ENCODE results near the gene EFL1.
A peak's percentile ranks its signal among the peaks of the same experiment; 100 is the strongest.

The EFL1 gene

GRCh38 chr15:82146576-82146975, 116.0 kb downstream of the EFL1 start:
- no peak for DNase-seq

- no peak for DNase-seq
Measured at GRCh38 chr15:82143390-82144385, 118.8 kb downstream of the EFL1 start.

- no peak for DNase-seq
Measured at GRCh38 chr15:82140886-82141285, 121.6 kb downstream of the EFL1 start.

GRCh38 chr15:82139823-82140268, 122.7 kb downstream of the EFL1 start:
- DNase-seq, result peak; percentile 34 to 38

GRCh38 chr15:82138306-82138705, 124.2 kb downstream of the EFL1 start:
- DNase-seq, result no peak

- no peak for DNase-seq
Measured at GRCh38 chr15:82137261-82137660, 125.3 kb downstream of the EFL1 start.

- DNase-seq, result no peak
Measured at GRCh38 chr15:82136120-82136519, 126.4 kb downstream of the EFL1 start.

- DNase-seq, result no peak
Measured at GRCh38 chr15:82135638-82136037, 126.9 kb downstream of the EFL1 start.

GRCh38 chr15:82134461-82134860, 128.1 kb downstream of the EFL1 start:
- DNase-seq, result no peak

GRCh38 chr15:82133251-82133650, 129.3 kb downstream of the EFL1 start:
- no peak for DNase-seq

GRCh38 chr15:82132742-82133141, 129.8 kb downstream of the EFL1 start:
- DNase-seq, result no peak

- DNase-seq, result no peak
Measured at GRCh38 chr15:82132096-82132495, 130.4 kb downstream of the EFL1 start.

GRCh38 chr15:82130248-82130647, 132.3 kb downstream of the EFL1 start:
- peak in 1 of 2 donors; percentile 3 for DNase-seq

- DNase-seq, result no peak
Measured at GRCh38 chr15:82129761-82130160, 132.8 kb downstream of the EFL1 start.

- no peak for DNase-seq
Measured at GRCh38 chr15:82129149-82129692, 133.3 kb downstream of the EFL1 start.

- no peak for DNase-seq
Measured at GRCh38 chr15:82128401-82129148, 134.0 kb downstream of the EFL1 start.

- no peak for DNase-seq
Measured at GRCh38 chr15:82127581-82127980, 135.0 kb downstream of the EFL1 start.

GRCh38 chr15:82126346-82126745, 136.2 kb downstream of the EFL1 start:
- no peak for DNase-seq

GRCh38 chr15:82124331-82125263, 137.9 kb downstream of the EFL1 start:
- no peak for DNase-seq

- no peak for DNase-seq
Measured at GRCh38 chr15:82122746-82123400, 139.7 kb downstream of the EFL1 start.

GRCh38 chr15:82118040-82118439, 144.5 kb downstream of the EFL1 start:
- no peak for DNase-seq

- no peak for DNase-seq
Measured at GRCh38 chr15:82117296-82117695, 145.2 kb downstream of the EFL1 start.

All from inflammatory macrophage (primary cell).